HEK293 (cell line): ENCODE measurements around the gene TAS1R2.

Source experiments
- CTCF ChIA-PET: fragments of 350-600 bp; formaldehyde crosslinking; extraction: SDS; loops from one replicate; lab custom pipeline; 2021; ENCODE audit warnings: antibody characterized with exemption; lab: Yijun Ruan, JAX
- POLR2A ChIA-PET: fragments of 300-600 bp; formaldehyde crosslinking; extraction: SDS; loops from one replicate; lab custom pipeline; 2020; ENCODE audit warnings: antibody characterized with exemption, inconsistent platforms; lab: Yijun Ruan, JAX
- H3K27ac ChIP-seq: fragments of 200-500 bp; sonication (Bioruptor generic); 2 replicates; pipeline ENCODE4 v1.5.1; 2014; ENCODE audit warnings: low read depth, low read length, control low read depth, inconsistent platforms; ENCODE audit errors: extremely low read depth
- H3K36me3 ChIP-seq, 2 experiments: fragments of 200-500 bp in 1 of 2; sonication (Bioruptor generic) in 1 of 2; 1 replicate in 1 of 2; 2 replicates in 1 of 2; pipeline ENCODE4 v1.5.1; 2014 to 2017; ENCODE audit warnings: inconsistent platforms in 2 of 2, low read length in 2 of 2; ENCODE audit not compliant: control insufficient read depth in 2 of 2, insufficient read depth in 1 of 2
- H3K4me1 ChIP-seq: fragments of 200-500 bp; sonication (Bioruptor generic); 2 replicates; pipeline ENCODE4 v1.5.1; 2014; ENCODE audit warnings: mild to moderate bottlenecking, low read length, inconsistent platforms; ENCODE audit not compliant: control insufficient read depth, insufficient read depth
- H3K4me3 ChIP-seq: 2 replicates; pipeline ENCODE4 v1.5.1; 2011; ENCODE audit warnings: low read depth, mild to moderate bottlenecking, control low read depth, low read length, moderate library complexity
- H3K9me3 ChIP-seq: fragments of 200-500 bp; sonication (Bioruptor generic); 2 replicates; pipeline ENCODE4 v1.5.1; 2014; ENCODE audit warnings: low read depth, low read length, inconsistent platforms; ENCODE audit not compliant: control insufficient read depth, insufficient read depth
- AEBP2 ChIP-seq: fragments of 450-650 bp; formaldehyde crosslinking; IDR thresholded peaks from 2 replicates; pipeline ENCODE4 v1.5.1; 2016; ENCODE audit warnings: missing biosample characterization, missing genetic modification characterization, borderline replicate concordance
- ATF2 ChIP-seq: fragments of 450-650 bp; formaldehyde crosslinking; IDR thresholded peaks from 2 replicates; pipeline ENCODE4 v1.5.1; 2016; ENCODE audit warnings: missing biosample characterization, missing genetic modification characterization, low read depth
- BCL6B ChIP-seq: fragments of 450-650 bp; formaldehyde crosslinking; IDR thresholded peaks from 2 replicates; pipeline ENCODE4 v1.5.1; 2017; ENCODE audit warnings: missing biosample characterization, missing genetic modification characterization
- PRDM4 ChIP-seq: fragments of 450-650 bp; formaldehyde crosslinking; IDR thresholded peaks from 2 replicates; pipeline ENCODE4 v1.5.1; 2017; ENCODE audit warnings: missing biosample characterization, missing genetic modification characterization
- RBAK ChIP-seq: fragments of 450-650 bp; formaldehyde crosslinking; IDR thresholded peaks from 2 replicates; pipeline ENCODE4 v1.5.1; 2016; ENCODE audit warnings: missing biosample characterization, missing genetic modification characterization
- ZBTB20 ChIP-seq: fragments of 450-650 bp; formaldehyde crosslinking; IDR thresholded peaks from 2 replicates; pipeline ENCODE4 v1.5.1; 2016; ENCODE audit warnings: missing biosample characterization, missing genetic modification characterization
- ZBTB21 ChIP-seq: fragments of 450-650 bp; formaldehyde crosslinking; IDR thresholded peaks from 2 replicates; pipeline ENCODE4 v1.5.1; 2017; ENCODE audit warnings: missing biosample characterization, missing genetic modification characterization
- ZFP69B ChIP-seq: fragments of 450-650 bp; formaldehyde crosslinking; IDR thresholded peaks from 2 replicates; pipeline ENCODE4 v1.5.1; 2016; ENCODE audit warnings: missing biosample characterization, missing genetic modification characterization
- ZNF132 ChIP-seq: fragments of 450-650 bp; formaldehyde crosslinking; IDR thresholded peaks from 2 replicates; pipeline ENCODE4 v1.5.1; 2017; ENCODE audit warnings: missing biosample characterization, missing genetic modification characterization, borderline replicate concordance
- ZNF148 ChIP-seq: fragments of 450-650 bp; formaldehyde crosslinking; IDR thresholded peaks from 2 replicates; pipeline ENCODE4 v1.5.0; 2017; ENCODE audit warnings: missing biosample characterization, missing genetic modification characterization, borderline replicate concordance
- ZNF169 ChIP-seq: fragments of 450-650 bp; formaldehyde crosslinking; IDR thresholded peaks from 2 replicates; pipeline ENCODE4 v1.5.1; 2016; ENCODE audit warnings: missing biosample characterization, missing genetic modification characterization
- ZNF19 ChIP-seq: fragments of 450-650 bp; formaldehyde crosslinking; IDR thresholded peaks from 2 replicates; pipeline ENCODE4; 2016; ENCODE audit warnings: missing biosample characterization, missing genetic modification characterization, low read depth
- ZNF202 ChIP-seq: fragments of 450-650 bp; formaldehyde crosslinking; IDR thresholded peaks from 2 replicates; pipeline ENCODE4 v1.5.1; 2016; ENCODE audit warnings: missing biosample characterization, missing genetic modification characterization, borderline replicate concordance
- ZNF433 ChIP-seq: fragments of 450-650 bp; formaldehyde crosslinking; IDR thresholded peaks from 2 replicates; pipeline ENCODE4 v1.5.1; 2016; ENCODE audit warnings: missing biosample characterization, missing genetic modification characterization, low read depth
- ZNF48 ChIP-seq: fragments of 450-650 bp; formaldehyde crosslinking; IDR thresholded peaks from 2 replicates; pipeline ENCODE4 v1.5.1; 2016; ENCODE audit warnings: missing biosample characterization, missing genetic modification characterization
- ZNF488 ChIP-seq: fragments of 450-650 bp; formaldehyde crosslinking; IDR thresholded peaks from 2 replicates; pipeline ENCODE4 v1.5.1; 2016; ENCODE audit warnings: missing biosample characterization, missing genetic modification characterization
- ZNF571 ChIP-seq: fragments of 450-650 bp; formaldehyde crosslinking; IDR thresholded peaks from 2 replicates; pipeline ENCODE4 v1.5.0; 2017; ENCODE audit warnings: missing biosample characterization, missing genetic modification characterization
- ZNF600 ChIP-seq: fragments of 450-650 bp; formaldehyde crosslinking; IDR thresholded peaks from 2 replicates; pipeline ENCODE4 v1.5.1; 2016; ENCODE audit warnings: missing biosample characterization, missing genetic modification characterization

TAS1R2 gene

GRCh38 chr1:18830596-18830995 lies 28.9 kb downstream of the TAS1R2 start:
- POLR2A ChIA-PET = no interaction called here
- no peak overlapping the region for H3K27ac ChIP-seq
- H3K36me3 ChIP-seq = no peaks in the 10 kb centered on the region
- CTCF ChIA-PET = interaction anchor here (0.6 kb wide), 1 partner anchor 233 kb away, joined by 5 read pairs; no protein-coding TSS in a partner anchor
- H3K4me1 ChIP-seq = no peaks in the 10 kb centered on the region
- H3K4me3 ChIP-seq = no peak overlapping the region
- no peaks in the 10 kb centered on the region for H3K9me3 ChIP-seq
- TF ChIP-seq ZNF571 (tag by site-specific recombination) = no peak
- TF ChIP-seq ZNF48 (tag by site-specific recombination) = no peak
- no peak for TF ChIP-seq ZNF202 (tag by site-specific recombination)
- TF ChIP-seq ZNF148 (tag by site-specific recombination) = no peak
- TF ChIP-seq BCL6B (tag by site-specific recombination) = no peak
- no peak for TF ChIP-seq ATF2 (tag by site-specific recombination)
- TF ChIP-seq AEBP2 (tag by site-specific recombination) = no peak
- no peak for TF ChIP-seq ZNF600 (tag by site-specific recombination)
- no peak for TF ChIP-seq ZBTB21 (tag by site-specific recombination)
- TF ChIP-seq ZNF433 (tag by site-specific recombination) = no peak
- no peak for TF ChIP-seq ZNF19 (tag by site-specific recombination)
- no peak for TF ChIP-seq ZNF169
- TF ChIP-seq RBAK (tag by site-specific recombination) = no peak
- no peak for TF ChIP-seq ZBTB20 (tag by site-specific recombination)
- no peak for TF ChIP-seq PRDM4 (tag by site-specific recombination)

- ChIA-PET CTCF (no interaction called here), POLR2A (no interaction called here)
- H3K27ac ChIP-seq = no peak overlapping the region
Measured at GRCh38 chr1:18829671-18830070, 29.8 kb downstream of the TAS1R2 start.

More at GRCh38 chr1:18829671-18830070, 29.8 kb downstream of the TAS1R2 start:
- no peak overlapping the region for H3K4me3 ChIP-seq
- no peaks in the 10 kb centered on the region for H3K9me3 ChIP-seq
- TF ChIP-seq AEBP2 (tag by site-specific recombination) (no peak), ZNF488 (no peak), ZNF132 (tag by site-specific recombination) (no peak), RBAK (tag by site-specific recombination) (peak; percentile 76; the same call in 1 of the 2 replicates), ZFP69B (tag by site-specific recombination) (no peak)
- H3K36me3 ChIP-seq = no peaks in the 10 kb centered on the region
- H3K4me1 ChIP-seq = no peaks in the 10 kb centered on the region
